Testis (tissue), 3 donors: Measurements from ENCODE around the gene CD8A. TPM values are rescaled to one million over a fixed set of nuclear protein-coding genes. Genes with fewer than 3 reads are reported as not detected.
A peak's percentile ranks its signal among the peaks of the same experiment; 100 is the strongest.

ENCODE experiments used
- DNase-seq: peaks from one replicate; pipeline ENCODE4 v3.0.0-alpha.2; 2019
- H3K27ac ChIP-seq, 2 donors: fragments of 200-600 bp; sonication (generic); one replicate each; pipeline ENCODE4 v1.5.1; 2019
- H3K27me3 ChIP-seq: fragments of 200-600 bp; sonication (generic); one replicate; pipeline ENCODE4 v1.5.1; 2019
- H3K36me3 ChIP-seq: fragments of 200-600 bp; sonication (generic); one replicate; pipeline ENCODE4 v1.5.1; 2017; ENCODE audit warnings: low read depth; ENCODE audit errors: missing control alignments
- H3K4me1 ChIP-seq: fragments of 200-600 bp; sonication (generic); one replicate; pipeline ENCODE4 v1.5.1; 2019
- H3K4me3 ChIP-seq, 2 donors: fragments of 200-600 bp; sonication (generic); one replicate each; pipeline ENCODE4 v1.5.1; 2017 to 2019
- H3K9me3 ChIP-seq: fragments of 200-600 bp; sonication (generic); one replicate; pipeline ENCODE4 v1.5.1; 2017
- CTCF ChIP-seq, 3 experiments: fragments of 450-650 bp in 2 of 3; fragments of 200-600 bp in 1 of 3; sonication (generic) in 1 of 3; IDR thresholded peaks; one replicate each; pipeline ENCODE4 v1.5.1; 2016 to 2019; ENCODE audit warnings: antibody characterized with exemption in 3 of 3, mild to moderate bottlenecking in 2 of 3, moderate library complexity in 1 of 3
- POLR2A ChIP-seq: fragments of 450-650 bp; IDR thresholded peaks from one replicate; pipeline ENCODE4 v1.6.1; 2017; ENCODE audit warnings: antibody characterized with exemption, mild to moderate bottlenecking, moderate library complexity
- WGBS, 2 donors: methylation state at CpG; one replicate each; pipeline ENCODE4 v1.1.5; 2018; 5-methylcytosine and 5-hydroxymethylcytosine counted together
- intact Hi-C: fragments of 100-400 bp; cut with DNase I; formaldehyde crosslinking; loops from one replicate; pipeline ENCODE4 v1.15.1; 2023; ENCODE audit warnings: low total_unique reads
- polyA plus RNA-seq: library from polyadenylated mRNA; stranded (reverse); fragments of 350-450 nt; fragmentation: Illumina TruSeq; extraction: RNeasy Lipid Tissue Mini Kit (QIAGEN cat#74804); gene quantifications from one replicate; pipeline ENCODE4 v1.2.3, GENCODE V29; 2014; ENCODE audit warnings: low read depth, low replicate concordance; ENCODE audit not compliant: insufficient read depth
- total RNA-seq, 2 donors: library from RNA; depleted of rRNA; stranded (reverse); fragments of >200 nt; gene quantifications; one replicate each; pipeline ENCODE4 v1.2.3, GENCODE V29; 2016

CD8A gene
- total and polyA plus RNA-seq, 3 donors from 2014 or later: 0.31 to 2.9 (median 1.7) TPM

GRCh38 chr2:86800856-86801567 lies 10.3 kb upstream of the CD8A start:
- 92 to 95% methylated on average over 2 of the region's 2 CpGs for WGBS, 2 donors
- no peaks in the 10 kb centered on the region for H3K27me3 ChIP-seq
- H3K27ac ChIP-seq: no peak overlapping the region
- TF ChIP-seq POLR2A (no peak), CTCF (IDR thresholded peaks at IDR 0.05) (no peak)
- H3K9me3 ChIP-seq: no peaks in the 10 kb centered on the region
- no peak overlapping the region for H3K4me3 ChIP-seq
- no peaks in the 10 kb centered on the region for H3K36me3 ChIP-seq
- intact Hi-C loops: no loop called here
- no peak for DNase-seq
- no peaks in the 10 kb centered on the region for H3K4me1 ChIP-seq

GRCh38 chr2:86794861-86795260 lies 4.1 kb upstream of the CD8A start:
- Histone ChIP-seq H3K27me3 (no peaks in the 10 kb centered on the region), H3K27ac (no peak overlapping the region), H3K9me3 (no peaks in the 10 kb centered on the region), H3K4me1 (no peaks in the 10 kb centered on the region), H3K4me3 (no peak overlapping the region), H3K36me3 (no peaks in the 10 kb centered on the region)
- DNase-seq: no peak
- intact Hi-C loops: no loop called here
- no peak for TF ChIP-seq POLR2A
- TF ChIP-seq CTCF (IDR thresholded peaks at IDR 0.05): no peak
- WGBS, 2 donors: 79 to 88% methylated on average over 2 of the region's 2 CpGs

GRCh38 chr2:86793752-86794151 lies 3.0 kb upstream of the CD8A start:
- no peak for TF ChIP-seq CTCF (IDR thresholded peaks at IDR 0.05)
- TF ChIP-seq POLR2A: no peak
- Histone ChIP-seq H3K4me1 (peaks cover 6% of the 10 kb centered on the region), H3K9me3 (no peaks in the 10 kb centered on the region), H3K4me3 (no peak overlapping the region), H3K27ac (no peak overlapping the region), H3K27me3 (no peaks in the 10 kb centered on the region), H3K36me3 (no peaks in the 10 kb centered on the region)
- WGBS, 2 donors: 80 to 93% methylated on average over 1 to 4 of the region's 4 CpGs
- intact Hi-C loops: no loop called here
- no peak for DNase-seq

GRCh38 chr2:86791573-86791972 lies 860 bp upstream of the CD8A start:
- H3K4me1 ChIP-seq: peaks cover 17% of the 10 kb centered on the region
- H3K27me3 ChIP-seq: no peaks in the 10 kb centered on the region
- TF ChIP-seq CTCF (IDR thresholded peaks at IDR 0.05) (no peak), POLR2A (no peak)
- H3K9me3 ChIP-seq: no peaks in the 10 kb centered on the region
- no peak overlapping the region for H3K27ac ChIP-seq
- intact Hi-C loops: no loop called here
- WGBS, 2 donors: 31 to 32% methylated on average over 7 of the region's 7 CpGs
- no peak for DNase-seq
- H3K36me3 ChIP-seq: no peaks in the 10 kb centered on the region
- H3K4me3 ChIP-seq: no peak overlapping the region

- peaks cover 17% of the 10 kb centered on the region for H3K4me1 ChIP-seq
- H3K4me3 ChIP-seq: peak overlapping the region in 1 of 2 donors; percentile 38
- intact Hi-C loops: no loop called here
- no peak for DNase-seq
- WGBS, 2 donors: 4 to 7% methylated on average over 12 to 31 of the region's 40 CpGs
- H3K9me3 ChIP-seq: no peaks in the 10 kb centered on the region
- H3K36me3 ChIP-seq: no peaks in the 10 kb centered on the region
- no peak overlapping the region for H3K27ac ChIP-seq
- no peaks in the 10 kb centered on the region for H3K27me3 ChIP-seq
- no peak for TF ChIP-seq CTCF (IDR thresholded peaks at IDR 0.05)
- no peak for TF ChIP-seq POLR2A
Observed at GRCh38 chr2:86790134-86790675, 508 bp downstream of the CD8A start.
